Lower lobe of right lung (tissue), 2 donors: Measurements from ENCODE around the gene KRT17. TPM values are rescaled to one million over a fixed set of nuclear protein-coding genes. Genes with fewer than 3 reads are reported as not detected.

ENCODE experiments used
- ATAC-seq, 2 donors: fragments of 200-7000 bp; cut with Tn5 transposase; one replicate each; pipeline ENCODE4 v1.9.1; 2020 to 2022; ENCODE audit warnings: mild to moderate bottlenecking in 2 of 2, moderate library complexity in 2 of 2
- DNase-seq: peaks from one replicate; pipeline ENCODE4 v3.0.0-alpha.2; 2020
- H3K27ac ChIP-seq: fragments of 200-600 bp; one replicate; pipeline ENCODE4 v1.8.0; 2022
- H3K27me3 ChIP-seq: fragments of 200-600 bp; one replicate; pipeline ENCODE4 v1.8.0; 2022; ENCODE audit warnings: low read depth
- H3K36me3 ChIP-seq: fragments of 200-600 bp; one replicate; pipeline ENCODE4 v1.8.0; 2022; ENCODE audit warnings: mild to moderate bottlenecking
- H3K4me1 ChIP-seq: fragments of 200-600 bp; one replicate; pipeline ENCODE4 v1.8.0; 2022
- H3K4me3 ChIP-seq: fragments of 200-600 bp; one replicate; pipeline ENCODE4 v1.8.0; 2022; ENCODE audit warnings: mild to moderate bottlenecking
- H3K9me3 ChIP-seq: fragments of 200-600 bp; one replicate; pipeline ENCODE4 v1.8.0; 2022
- intact Hi-C: fragments of 100-400 bp; cut with DNase I; formaldehyde crosslinking; loops from one replicate; pipeline ENCODE4 v1.11.0; 2022
- total RNA-seq: library from RNA; stranded (reverse); fragmentation: NEBNext Ultra II Directional; extraction: Animal tissue kit (Norgen Biotek cat#: 25700); gene quantifications from one replicate; pipeline ENCODE4 v1.2.1, GENCODE V29; 2021
- TF ChIP-seq, protein P1 (sequence below): fragments of 200-600 bp; IDR thresholded peaks from one replicate; pipeline ENCODE4 v1.8.0; 2022; ENCODE audit warnings: antibody characterized with exemption, mild to moderate bottlenecking
- donor health status: DM: no; HTN: yes; CAD: no; lungs with severe emphysema.

KRT17 gene
- total RNA-seq, 1 donor from 2014 or later: 2.6 TPM

- Histone ChIP-seq H3K4me3 (no peak overlapping the region), H3K27ac (no peak overlapping the region), H3K27me3 (no peaks in the 10 kb centered on the region), H3K36me3 (no peaks in the 10 kb centered on the region), H3K4me1 (no peaks in the 10 kb centered on the region), H3K9me3 (no peaks in the 10 kb centered on the region)
- DNase-seq: no peak
- intact Hi-C loops: no loop called here
- TF ChIP-seq, protein P1, sequence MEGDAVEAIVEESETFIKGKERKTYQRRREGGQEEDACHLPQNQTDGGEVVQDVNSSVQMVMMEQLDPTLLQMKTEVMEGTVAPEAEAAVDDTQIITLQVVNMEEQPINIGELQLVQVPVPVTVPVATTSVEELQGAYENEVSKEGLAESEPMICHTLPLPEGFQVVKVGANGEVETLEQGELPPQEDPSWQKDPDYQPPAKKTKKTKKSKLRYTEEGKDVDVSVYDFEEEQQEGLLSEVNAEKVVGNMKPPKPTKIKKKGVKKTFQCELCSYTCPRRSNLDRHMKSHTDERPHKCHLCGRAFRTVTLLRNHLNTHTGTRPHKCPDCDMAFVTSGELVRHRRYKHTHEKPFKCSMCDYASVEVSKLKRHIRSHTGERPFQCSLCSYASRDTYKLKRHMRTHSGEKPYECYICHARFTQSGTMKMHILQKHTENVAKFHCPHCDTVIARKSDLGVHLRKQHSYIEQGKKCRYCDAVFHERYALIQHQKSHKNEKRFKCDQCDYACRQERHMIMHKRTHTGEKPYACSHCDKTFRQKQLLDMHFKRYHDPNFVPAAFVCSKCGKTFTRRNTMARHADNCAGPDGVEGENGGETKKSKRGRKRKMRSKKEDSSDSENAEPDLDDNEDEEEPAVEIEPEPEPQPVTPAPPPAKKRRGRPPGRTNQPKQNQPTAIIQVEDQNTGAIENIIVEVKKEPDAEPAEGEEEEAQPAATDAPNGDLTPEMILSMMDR: no peak
- ATAC-seq: no peak
Observed at GRCh38 chr17:41602524-41602923, 21.9 kb downstream of the KRT17 start.

DNA sequence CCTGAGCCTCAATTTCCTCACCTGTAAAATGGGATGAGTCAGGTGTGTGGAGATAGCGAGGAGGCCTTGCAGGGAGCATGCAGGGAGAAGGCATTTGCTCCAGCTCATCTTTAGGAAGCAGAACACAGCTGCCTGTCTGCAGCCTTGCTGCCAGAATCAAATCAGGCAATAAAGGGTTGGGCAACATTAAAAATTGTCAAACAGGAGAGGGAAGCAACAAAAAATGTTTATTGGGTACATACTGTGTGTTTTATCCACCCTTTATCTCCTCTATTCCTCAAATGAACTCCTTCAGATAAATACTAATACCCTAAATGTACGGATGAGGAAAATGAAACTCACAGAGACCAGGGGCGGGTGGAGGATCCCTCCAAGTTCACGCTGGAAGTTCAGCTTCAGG is 24.1 kb downstream of the KRT17 start:
- Histone ChIP-seq H3K4me1 (no peaks in the 10 kb centered on the region), H3K36me3 (no peaks in the 10 kb centered on the region), H3K27me3 (no peaks in the 10 kb centered on the region), H3K4me3 (no peak overlapping the region), H3K27ac (no peak overlapping the region), H3K9me3 (no peaks in the 10 kb centered on the region)
- DNase-seq (no peak), ATAC-seq (no peak)
- intact Hi-C loops: no loop called here
- TF ChIP-seq, protein P1: no peak

- DNase-seq (peak; percentile 3), ATAC-seq (no peak)
- TF ChIP-seq, protein P1: no peak
- H3K36me3 ChIP-seq: no peaks in the 10 kb centered on the region
- intact Hi-C loops: no loop called here
- H3K4me3 ChIP-seq: no peak overlapping the region
- H3K27ac ChIP-seq: no peak overlapping the region
- H3K9me3 ChIP-seq: no peaks in the 10 kb centered on the region
- no peaks in the 10 kb centered on the region for H3K4me1 ChIP-seq
- no peaks in the 10 kb centered on the region for H3K27me3 ChIP-seq
Observed at GRCh38 chr17:41599680-41600079, 24.7 kb downstream of the KRT17 start.

GRCh38 chr17:41595585-41595984 is 28.8 kb downstream of the KRT17 start:
- TF ChIP-seq, protein P1: no peak
- DNase-seq: no peak

GRCh38 chr17:41594363-41594915 is 29.9 kb downstream of the KRT17 start:
- DNase-seq (no peak), ATAC-seq (no peak)
- H3K4me3 ChIP-seq: no peak overlapping the region
- no peak overlapping the region for H3K27ac ChIP-seq
- H3K36me3 ChIP-seq: no peaks in the 10 kb centered on the region
- H3K4me1 ChIP-seq: no peaks in the 10 kb centered on the region
- H3K9me3 ChIP-seq: no peaks in the 10 kb centered on the region
- TF ChIP-seq, protein P1: no peak
- intact Hi-C loops: no loop called here
- H3K27me3 ChIP-seq: peaks cover 5% of the 10 kb centered on the region

More at GRCh38 chr17:41595585-41595984, 28.8 kb downstream of the KRT17 start:
- Histone ChIP-seq H3K4me1 (no peaks in the 10 kb centered on the region), H3K27me3 (peaks cover 5% of the 10 kb centered on the region), H3K9me3 (no peaks in the 10 kb centered on the region), H3K27ac (no peak overlapping the region), H3K4me3 (no peak overlapping the region), H3K36me3 (no peaks in the 10 kb centered on the region)
- no peak for ATAC-seq
- intact Hi-C loops: no loop called here
